ENCODE measurements around the gene UBE2G1. TPM values are rescaled to one million over a fixed set of nuclear protein-coding genes. Genes with fewer than 3 reads are reported as not detected.

Gene UBE2G1
- total and polyA plus RNA-seq, 4 donors: 19.9 to 25.3 (median 21.3) TPM

GRCh38 chr17:4341616-4341977 is 24.9 kb downstream of the UBE2G1 start:
- Histone ChIP-seq H3K9ac (ENCODE audit: low read depth in 1 of 2, low read length in 2 of 2) (no peak overlapping the region), H3K36me3 (ENCODE audit: control insufficient read depth in 4 of 4, insufficient read depth in 3 of 4, low read depth in 1 of 4, low read length in 3 of 4) (no peaks in the 10 kb centered on the region), H3K27ac (ENCODE audit: low read depth in 1 of 2, low read length in 2 of 2) (no peak overlapping the region), H3K9me3 (ENCODE audit: control insufficient read depth in 4 of 4, low read length in 3 of 4) (no peaks in the 10 kb centered on the region), H3K4me3 (ENCODE audit: low read depth in 1 of 3, low read length in 3 of 3) (no peak overlapping the region), H3K4me1 (ENCODE audit: control insufficient read depth in 4 of 4, insufficient read depth in 4 of 4, low read length in 3 of 4) (peaks cover 2 to 17% (median 7%) of the 10 kb centered on the region in 4 donors), H3K27me3 (ENCODE audit: control insufficient read depth in 4 of 4, insufficient read depth in 4 of 4, low read length in 3 of 4) (no peaks in the 10 kb centered on the region)
- no peak for TF ChIP-seq EGR1 (IDR thresholded peaks at IDR 0.05; ENCODE audit: low read depth in 2 of 2)
- TF ChIP-seq FOXA1 (IDR thresholded peaks at IDR 0.05): no peak
- no peak for TF ChIP-seq ATF3 (IDR thresholded peaks at IDR 0.05)
- TF ChIP-seq YY1 (IDR thresholded peaks at IDR 0.05): no peak
- TF ChIP-seq FOXA2 (IDR thresholded peaks at IDR 0.05): no peak
- TF ChIP-seq HNF4A (conservative IDR thresholded peaks at IDR 0.05): no peak
- TF ChIP-seq RXRA (IDR thresholded peaks at IDR 0.05): no peak
- no peak for TF ChIP-seq TAF1 (conservative IDR thresholded peaks at IDR 0.05)
- TF ChIP-seq SP1 (IDR thresholded peaks at IDR 0.05): no peak
- no peak for TF ChIP-seq REST (IDR thresholded peaks at IDR 0.05)
- no peak for DNase-seq (ENCODE audit: low spot score)
- WGBS: 92% methylated on average over 4 of the region's 4 CpGs

GRCh38 chr17:4340914-4341615 is 25.4 kb downstream of the UBE2G1 start:
- no peak overlapping the region for H3K27ac ChIP-seq (ENCODE audit: low read depth in 1 of 2, low read length in 2 of 2)
- H3K27me3 ChIP-seq (ENCODE audit: control insufficient read depth in 4 of 4, insufficient read depth in 4 of 4, low read length in 3 of 4): no peaks in the 10 kb centered on the region
- DNase-seq (ENCODE audit: low spot score): no peak
- WGBS: 84% methylated on average over 5 of the region's 5 CpGs
- peaks cover 2 to 16% (median 7%) of the 10 kb centered on the region in 4 donors for H3K4me1 ChIP-seq (ENCODE audit: control insufficient read depth in 4 of 4, insufficient read depth in 4 of 4, low read length in 3 of 4)
- H3K9me3 ChIP-seq (ENCODE audit: control insufficient read depth in 4 of 4, low read length in 3 of 4): no peaks in the 10 kb centered on the region
- H3K36me3 ChIP-seq (ENCODE audit: control insufficient read depth in 4 of 4, insufficient read depth in 3 of 4, low read depth in 1 of 4, low read length in 3 of 4): no peaks in the 10 kb centered on the region
- TF ChIP-seq RXRA (IDR thresholded peaks at IDR 0.05) (no peak), JUND (IDR thresholded peaks at IDR 0.05) (no peak), FOXA1 (IDR thresholded peaks at IDR 0.05) (no peak), REST (IDR thresholded peaks at IDR 0.05) (no peak), NR2F2 (IDR thresholded peaks at IDR 0.05) (no peak), YY1 (IDR thresholded peaks at IDR 0.05) (no peak), TAF1 (conservative IDR thresholded peaks at IDR 0.05) (no peak), RAD21 (IDR thresholded peaks at IDR 0.05) (no peak), EGR1 (IDR thresholded peaks at IDR 0.05; ENCODE audit: low read depth in 2 of 2) (no peak), ATF3 (IDR thresholded peaks at IDR 0.05) (no peak), CTCF (IDR thresholded peaks at IDR 0.05; ENCODE audit: low read depth, low read length, missing input control) (no peak), HNF4G (IDR thresholded peaks at IDR 0.05) (no peak), FOXA2 (IDR thresholded peaks at IDR 0.05) (no peak)
- no peak overlapping the region for H3K9ac ChIP-seq (ENCODE audit: low read depth in 1 of 2, low read length in 2 of 2)
- no peak overlapping the region for H3K4me3 ChIP-seq (ENCODE audit: low read depth in 1 of 3, low read length in 3 of 3)

Data from liver (tissue), 9 donors.